HAP-1 (cell line): ENCODE data around the gene HSPA1A.

ENCODE experiments used
- DNase-seq, 2 experiments: peaks; one replicate each; pipeline ENCODE4 v3.0.0-alpha.2; 2016 to 2020; ENCODE audit warnings: low spot score in 2 of 2
- H3K27me3 ChIP-seq: fragments of 250-450 bp; sonication (Bioruptor Pico); 2 replicates; pipeline ENCODE4 v1.5.1; 2020; ENCODE audit warnings: low read depth, mild to moderate bottlenecking, moderate library complexity
- H3K36me3 ChIP-seq: fragments of 250-450 bp; sonication (Bioruptor Pico); replicated peaks from 2 replicates; pipeline ENCODE4 v1.5.1; 2020; ENCODE audit warnings: mild to moderate bottlenecking
- H3K4me1 ChIP-seq: fragments of 250-450 bp; sonication (Bioruptor Pico); 2 replicates; pipeline ENCODE4 v1.5.1; 2020; ENCODE audit warnings: mild to moderate bottlenecking
- H3K4me3 ChIP-seq: fragments of 250-450 bp; sonication (Bioruptor Pico); 2 replicates; pipeline ENCODE4 v1.5.1; 2020; ENCODE audit warnings: mild to moderate bottlenecking, moderate library complexity
- H3K9me3 ChIP-seq: fragments of 250-450 bp; sonication (Bioruptor Pico); 2 replicates; pipeline ENCODE4 v1.5.1; 2020; ENCODE audit warnings: mild to moderate bottlenecking, moderate library complexity
- in situ Hi-C: fragments of 300-500 bp; cut with MboI; formaldehyde crosslinking; loops from 3 replicates; pipeline ENCODE4 v1.14.3; 2020; ENCODE audit warnings: low sequenced_read_pairs, inconsistent platforms, mixed read lengths

HSPA1A gene

DNA sequence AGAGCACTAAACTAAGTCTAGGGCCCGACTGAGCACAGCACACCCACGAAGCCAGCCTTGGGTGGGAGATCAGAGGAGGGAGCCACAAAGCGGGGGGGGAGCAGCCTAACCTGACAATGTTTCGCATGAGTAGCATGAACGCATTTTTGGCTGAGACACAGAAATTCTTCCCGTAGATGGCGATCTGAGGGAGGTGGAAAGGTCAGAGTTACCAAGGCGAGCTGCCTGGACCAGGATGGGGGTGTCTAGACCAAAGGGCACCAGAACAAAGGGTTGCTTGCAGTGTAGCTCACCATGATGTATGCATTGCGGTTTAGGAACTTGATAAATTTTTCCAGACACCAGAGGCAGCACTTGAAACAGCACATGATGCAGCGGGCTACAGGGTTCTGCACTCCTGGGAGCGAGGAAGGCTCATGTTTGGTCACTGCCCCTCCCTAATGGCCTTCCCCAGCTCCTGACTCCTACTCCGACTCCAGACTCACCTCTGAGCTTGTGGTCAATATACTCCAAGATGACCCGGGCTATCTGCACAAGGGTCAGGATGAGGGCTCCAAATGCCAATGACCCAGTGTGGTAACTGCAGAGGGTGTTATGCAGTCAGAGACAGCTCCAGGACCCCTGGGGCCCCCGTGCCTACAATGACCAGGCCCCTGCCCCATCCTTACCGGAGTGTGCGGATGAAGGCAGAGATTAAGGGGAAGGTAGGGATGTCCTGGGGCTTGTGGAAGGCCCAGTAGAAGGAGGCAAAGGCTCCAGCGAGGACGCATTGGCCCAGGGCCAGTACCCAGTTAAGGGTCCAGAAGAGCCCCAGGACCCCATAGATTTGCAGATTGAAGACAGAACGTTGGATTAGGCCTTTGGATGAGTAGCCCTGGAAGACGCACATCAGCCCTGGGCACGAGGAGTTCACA, 50.1 kb downstream of the HSPA1A start:
- no peak overlapping the region for H3K4me3 ChIP-seq
- H3K4me1 ChIP-seq: peaks cover 7% of the 10 kb centered on the region; the same call in 1 of the 2 replicates
- H3K9me3 ChIP-seq: no peaks in the 10 kb centered on the region
- H3K27me3 ChIP-seq: no peaks in the 10 kb centered on the region
- no peak for DNase-seq
- in situ Hi-C loops: no loop called here
- no peaks in the 10 kb centered on the region for H3K36me3 ChIP-seq
